ENCODE results near the gene CAPNS2. TPM values are rescaled to one million over a fixed set of nuclear protein-coding genes. Genes with fewer than 3 reads are reported as not detected.

CAPNS2 gene
- total and polyA plus RNA-seq, 3 experiments from 2014 or later = not detected

GRCh38 chr16:55559933-55560516 lies 6.5 kb upstream of the CAPNS2 start:
- peaks cover 0 to 13% of the 10 kb centered on the region in 2 donors for H3K27me3 Mint-ChIP-seq
- H3K27ac ChIP-seq (ENCODE audit: low read depth, low read length) = no peak overlapping the region
- H3K9me3 ChIP-seq (ENCODE audit: low read length) = no peaks in the 10 kb centered on the region
- ChIA-PET CTCF (no interaction called here), POLR2A (no interaction called here)
- H3K4me3 Mint-ChIP-seq = no peak overlapping the region
- no peaks in the 10 kb centered on the region for H3K4me1 Mint-ChIP-seq
- H3K9me3 Mint-ChIP-seq = no peaks in the 10 kb centered on the region
- no peak overlapping the region for H3K27ac Mint-ChIP-seq
- H3K4me1 ChIP-seq (ENCODE audit: insufficient read depth, low read length) = no peaks in the 10 kb centered on the region
- no peaks in the 10 kb centered on the region for H3K27me3 ChIP-seq (ENCODE audit: insufficient read depth, low read length, poor library complexity, severe bottlenecking)
- no peak overlapping the region for H3K4me3 ChIP-seq (ENCODE audit: low read length)
- no peaks in the 10 kb centered on the region for H3K36me3 Mint-ChIP-seq
- no peak for DNase-seq
- no peaks in the 10 kb centered on the region for H3K36me3 ChIP-seq (ENCODE audit: insufficient read depth, low read length)

GRCh38 chr16:55561319-55561848 lies 5.1 kb upstream of the CAPNS2 start:
- no peaks in the 10 kb centered on the region for H3K36me3 Mint-ChIP-seq
- POLR2A ChIA-PET = no interaction called here
- Histone ChIP-seq H3K36me3 (ENCODE audit: insufficient read depth, low read length) (no peaks in the 10 kb centered on the region), H3K9me3 (ENCODE audit: low read length) (no peaks in the 10 kb centered on the region), H3K27ac (ENCODE audit: low read depth, low read length) (no peak overlapping the region), H3K4me3 (ENCODE audit: low read length) (no peak overlapping the region), H3K4me1 (ENCODE audit: insufficient read depth, low read length) (no peaks in the 10 kb centered on the region), H3K27me3 (ENCODE audit: insufficient read depth, low read length, poor library complexity, severe bottlenecking) (no peaks in the 10 kb centered on the region)
- no peak for DNase-seq
- H3K9me3 Mint-ChIP-seq = no peaks in the 10 kb centered on the region
- no peaks in the 10 kb centered on the region for H3K4me1 Mint-ChIP-seq
- no peak overlapping the region for H3K27ac Mint-ChIP-seq
- CTCF ChIA-PET = no interaction called here
- peaks cover 0 to 13% of the 10 kb centered on the region in 2 donors for H3K27me3 Mint-ChIP-seq
- H3K4me3 Mint-ChIP-seq = no peak overlapping the region

- H3K27ac ChIP-seq (ENCODE audit: low read depth, low read length) = no peak overlapping the region
- H3K27me3 ChIP-seq (ENCODE audit: insufficient read depth, low read length, poor library complexity, severe bottlenecking) = no peaks in the 10 kb centered on the region
- Mint-ChIP-seq H3K4me1 (no peaks in the 10 kb centered on the region), H3K27ac (no peak overlapping the region), H3K36me3 (no peaks in the 10 kb centered on the region), H3K4me3 (no peak overlapping the region), H3K9me3 (no peaks in the 10 kb centered on the region), H3K27me3 (peaks cover 0 to 9% of the 10 kb centered on the region in 2 donors)
- no peaks in the 10 kb centered on the region for H3K9me3 ChIP-seq (ENCODE audit: low read length)
- DNase-seq = no peak
- CTCF ChIA-PET = no interaction called here
- H3K4me3 ChIP-seq (ENCODE audit: low read length) = no peak overlapping the region
- H3K4me1 ChIP-seq (ENCODE audit: insufficient read depth, low read length) = no peaks in the 10 kb centered on the region
- POLR2A ChIA-PET = no interaction called here
- no peaks in the 10 kb centered on the region for H3K36me3 ChIP-seq (ENCODE audit: insufficient read depth, low read length)
Observed at GRCh38 chr16:55562936-55563335, 3.5 kb upstream of the CAPNS2 start.

- Histone ChIP-seq H3K4me3 (ENCODE audit: low read length) (no peak overlapping the region), H3K36me3 (ENCODE audit: insufficient read depth, low read length) (no peaks in the 10 kb centered on the region), H3K27ac (ENCODE audit: low read depth, low read length) (no peak overlapping the region), H3K27me3 (ENCODE audit: insufficient read depth, low read length, poor library complexity, severe bottlenecking) (no peaks in the 10 kb centered on the region), H3K9me3 (ENCODE audit: low read length) (no peaks in the 10 kb centered on the region), H3K4me1 (ENCODE audit: insufficient read depth, low read length) (no peaks in the 10 kb centered on the region)
- no peak for DNase-seq
- no peaks in the 10 kb centered on the region for H3K9me3 Mint-ChIP-seq
- H3K36me3 Mint-ChIP-seq = no peaks in the 10 kb centered on the region
- H3K27ac Mint-ChIP-seq = no peak overlapping the region
- ChIA-PET POLR2A (no interaction called here), CTCF (no interaction called here)
- peaks cover 2 to 9% of the 10 kb centered on the region in 2 donors for H3K27me3 Mint-ChIP-seq
- H3K4me1 Mint-ChIP-seq = no peaks in the 10 kb centered on the region
- H3K4me3 Mint-ChIP-seq = no peak overlapping the region
Observed at GRCh38 chr16:55563797-55564196, 2.7 kb upstream of the CAPNS2 start.

- Histone ChIP-seq H3K36me3 (ENCODE audit: insufficient read depth, low read length) (no peaks in the 10 kb centered on the region), H3K27me3 (ENCODE audit: insufficient read depth, low read length, poor library complexity, severe bottlenecking) (no peaks in the 10 kb centered on the region), H3K4me1 (ENCODE audit: insufficient read depth, low read length) (no peaks in the 10 kb centered on the region), H3K4me3 (ENCODE audit: low read length) (no peak overlapping the region), H3K9me3 (ENCODE audit: low read length) (no peaks in the 10 kb centered on the region), H3K27ac (ENCODE audit: low read depth, low read length) (no peak overlapping the region)
- no peak for DNase-seq
- no peaks in the 10 kb centered on the region for H3K36me3 Mint-ChIP-seq
- POLR2A ChIA-PET = no interaction called here
- no peak overlapping the region for H3K27ac Mint-ChIP-seq
- peaks cover 2 to 9% of the 10 kb centered on the region in 2 donors for H3K27me3 Mint-ChIP-seq
- no peaks in the 10 kb centered on the region for H3K4me1 Mint-ChIP-seq
- CTCF ChIA-PET = no interaction called here
- no peaks in the 10 kb centered on the region for H3K9me3 Mint-ChIP-seq
- H3K4me3 Mint-ChIP-seq = no peak overlapping the region
Observed at GRCh38 chr16:55565086-55565485, 1.4 kb upstream of the CAPNS2 start.

GRCh38 chr16:55567382-55567781 lies 898 bp downstream of the CAPNS2 start:
- no peaks in the 10 kb centered on the region for H3K4me1 Mint-ChIP-seq
- H3K27me3 Mint-ChIP-seq = peaks cover 2 to 4% of the 10 kb centered on the region in 2 donors
- Histone ChIP-seq H3K9me3 (ENCODE audit: low read length) (no peaks in the 10 kb centered on the region), H3K4me1 (ENCODE audit: insufficient read depth, low read length) (no peaks in the 10 kb centered on the region), H3K36me3 (ENCODE audit: insufficient read depth, low read length) (no peaks in the 10 kb centered on the region), H3K27me3 (ENCODE audit: insufficient read depth, low read length, poor library complexity, severe bottlenecking) (no peaks in the 10 kb centered on the region), H3K27ac (ENCODE audit: low read depth, low read length) (no peak overlapping the region), H3K4me3 (ENCODE audit: low read length) (no peak overlapping the region)
- no peak for DNase-seq
- H3K4me3 Mint-ChIP-seq = no peak overlapping the region
- H3K9me3 Mint-ChIP-seq = no peaks in the 10 kb centered on the region
- no peak overlapping the region for H3K27ac Mint-ChIP-seq
- ChIA-PET CTCF (no interaction called here), POLR2A (no interaction called here)
- no peaks in the 10 kb centered on the region for H3K36me3 Mint-ChIP-seq

GRCh38 chr16:55568207-55568606 lies 1.7 kb downstream of the CAPNS2 start:
- Histone ChIP-seq H3K27me3 (ENCODE audit: insufficient read depth, low read length, poor library complexity, severe bottlenecking) (no peaks in the 10 kb centered on the region), H3K4me1 (ENCODE audit: insufficient read depth, low read length) (no peaks in the 10 kb centered on the region), H3K9me3 (ENCODE audit: low read length) (no peaks in the 10 kb centered on the region), H3K36me3 (ENCODE audit: insufficient read depth, low read length) (no peaks in the 10 kb centered on the region), H3K4me3 (ENCODE audit: low read length) (no peak overlapping the region), H3K27ac (ENCODE audit: low read depth, low read length) (no peak overlapping the region)
- H3K27me3 Mint-ChIP-seq = peaks cover 2 to 4% of the 10 kb centered on the region in 2 donors
- DNase-seq = no peak
- H3K4me1 Mint-ChIP-seq = no peaks in the 10 kb centered on the region
- no peaks in the 10 kb centered on the region for H3K9me3 Mint-ChIP-seq
- POLR2A ChIA-PET = no interaction called here
- H3K27ac Mint-ChIP-seq = no peak overlapping the region
- CTCF ChIA-PET = no interaction called here
- H3K36me3 Mint-ChIP-seq = no peaks in the 10 kb centered on the region
- no peak overlapping the region for H3K4me3 Mint-ChIP-seq

GRCh38 chr16:55569025-55569424 lies 2.5 kb downstream of the CAPNS2 start:
- Mint-ChIP-seq H3K27ac (no peak overlapping the region), H3K4me3 (no peak overlapping the region), H3K27me3 (peaks cover 0 to 2% of the 10 kb centered on the region in 2 donors), H3K36me3 (no peaks in the 10 kb centered on the region), H3K9me3 (no peaks in the 10 kb centered on the region), H3K4me1 (no peaks in the 10 kb centered on the region)
- H3K36me3 ChIP-seq (ENCODE audit: insufficient read depth, low read length) = no peaks in the 10 kb centered on the region
- POLR2A ChIA-PET = no interaction called here
- H3K27ac ChIP-seq (ENCODE audit: low read depth, low read length) = no peak overlapping the region
- CTCF ChIA-PET = no interaction called here
- no peaks in the 10 kb centered on the region for H3K4me1 ChIP-seq (ENCODE audit: insufficient read depth, low read length)
- DNase-seq = no peak
- no peaks in the 10 kb centered on the region for H3K27me3 ChIP-seq (ENCODE audit: insufficient read depth, low read length, poor library complexity, severe bottlenecking)
- no peaks in the 10 kb centered on the region for H3K9me3 ChIP-seq (ENCODE audit: low read length)
- H3K4me3 ChIP-seq (ENCODE audit: low read length) = no peak overlapping the region

GRCh38 chr16:55570159-55570558 lies 3.7 kb downstream of the CAPNS2 start:
- Mint-ChIP-seq H3K27ac (no peak overlapping the region), H3K4me1 (no peaks in the 10 kb centered on the region), H3K27me3 (peaks cover 0 to 2% of the 10 kb centered on the region in 2 donors), H3K4me3 (no peak overlapping the region), H3K9me3 (no peaks in the 10 kb centered on the region), H3K36me3 (no peaks in the 10 kb centered on the region)
- ChIA-PET CTCF (no interaction called here), POLR2A (no interaction called here)
- Histone ChIP-seq H3K4me3 (ENCODE audit: low read length) (no peak overlapping the region), H3K9me3 (ENCODE audit: low read length) (no peaks in the 10 kb centered on the region), H3K4me1 (ENCODE audit: insufficient read depth, low read length) (no peaks in the 10 kb centered on the region), H3K27me3 (ENCODE audit: insufficient read depth, low read length, poor library complexity, severe bottlenecking) (no peaks in the 10 kb centered on the region), H3K36me3 (ENCODE audit: insufficient read depth, low read length) (no peaks in the 10 kb centered on the region), H3K27ac (ENCODE audit: low read depth, low read length) (no peak overlapping the region)
- no peak for DNase-seq

All from CD8-positive, alpha-beta memory T cell (primary cell).